ENCODE data around the gene CDCP2. TPM values are rescaled to one million over a fixed set of nuclear protein-coding genes. Genes with fewer than 3 reads are reported as not detected.
"Not testable (repeated sequence)": the region's sequence is repeated elsewhere in the genome, so short reads cannot be mapped to it uniquely, and the experiment has no call there.

Gene CDCP2
- total RNA-seq, 1 donor = not detected

- DNase-seq (ENCODE audit: low read depth) = no peak
- TF ChIP-seq, protein P1, sequence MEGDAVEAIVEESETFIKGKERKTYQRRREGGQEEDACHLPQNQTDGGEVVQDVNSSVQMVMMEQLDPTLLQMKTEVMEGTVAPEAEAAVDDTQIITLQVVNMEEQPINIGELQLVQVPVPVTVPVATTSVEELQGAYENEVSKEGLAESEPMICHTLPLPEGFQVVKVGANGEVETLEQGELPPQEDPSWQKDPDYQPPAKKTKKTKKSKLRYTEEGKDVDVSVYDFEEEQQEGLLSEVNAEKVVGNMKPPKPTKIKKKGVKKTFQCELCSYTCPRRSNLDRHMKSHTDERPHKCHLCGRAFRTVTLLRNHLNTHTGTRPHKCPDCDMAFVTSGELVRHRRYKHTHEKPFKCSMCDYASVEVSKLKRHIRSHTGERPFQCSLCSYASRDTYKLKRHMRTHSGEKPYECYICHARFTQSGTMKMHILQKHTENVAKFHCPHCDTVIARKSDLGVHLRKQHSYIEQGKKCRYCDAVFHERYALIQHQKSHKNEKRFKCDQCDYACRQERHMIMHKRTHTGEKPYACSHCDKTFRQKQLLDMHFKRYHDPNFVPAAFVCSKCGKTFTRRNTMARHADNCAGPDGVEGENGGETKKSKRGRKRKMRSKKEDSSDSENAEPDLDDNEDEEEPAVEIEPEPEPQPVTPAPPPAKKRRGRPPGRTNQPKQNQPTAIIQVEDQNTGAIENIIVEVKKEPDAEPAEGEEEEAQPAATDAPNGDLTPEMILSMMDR (IDR thresholded peaks at IDR 0.05; ENCODE audit: insufficient read depth, low read depth, low read length) = no peak
These were observed 16.3 kb upstream of the CDCP2 start for GRCh38 chr1:54169068-54169467.

GRCh38 chr1:54168206-54168965 is 15.6 kb upstream of the CDCP2 start:
- TF ChIP-seq, protein P1 (IDR thresholded peaks at IDR 0.05; ENCODE audit: insufficient read depth, low read depth, low read length) = no peak
- DNase-seq (ENCODE audit: low read depth) = no peak
- H3K4me3 ChIP-seq (ENCODE audit: low read depth, low read length) = no peak overlapping the region

More at GRCh38 chr1:54169068-54169467, 16.3 kb upstream of the CDCP2 start:
- H3K4me3 ChIP-seq (ENCODE audit: low read depth, low read length) = no peak overlapping the region

GRCh38 chr1:54167422-54168139 is 14.8 kb upstream of the CDCP2 start:
- TF ChIP-seq, protein P1 (IDR thresholded peaks at IDR 0.05; ENCODE audit: insufficient read depth, low read depth, low read length) = no peak
- no peak for DNase-seq (ENCODE audit: low read depth)
- no peak overlapping the region for H3K4me3 ChIP-seq (ENCODE audit: low read depth, low read length)

GRCh38 chr1:54166357-54166756 is 13.6 kb upstream of the CDCP2 start:
- not testable (repeated sequence) for DNase-seq (ENCODE audit: low read depth)

GRCh38 chr1:54165146-54165545 is 12.3 kb upstream of the CDCP2 start:
- TF ChIP-seq, protein P1 (IDR thresholded peaks at IDR 0.05; ENCODE audit: insufficient read depth, low read depth, low read length) = no peak

More at GRCh38 chr1:54166357-54166756, 13.6 kb upstream of the CDCP2 start:
- not testable (repeated sequence) for H3K4me3 ChIP-seq (ENCODE audit: low read depth, low read length)

DNA sequence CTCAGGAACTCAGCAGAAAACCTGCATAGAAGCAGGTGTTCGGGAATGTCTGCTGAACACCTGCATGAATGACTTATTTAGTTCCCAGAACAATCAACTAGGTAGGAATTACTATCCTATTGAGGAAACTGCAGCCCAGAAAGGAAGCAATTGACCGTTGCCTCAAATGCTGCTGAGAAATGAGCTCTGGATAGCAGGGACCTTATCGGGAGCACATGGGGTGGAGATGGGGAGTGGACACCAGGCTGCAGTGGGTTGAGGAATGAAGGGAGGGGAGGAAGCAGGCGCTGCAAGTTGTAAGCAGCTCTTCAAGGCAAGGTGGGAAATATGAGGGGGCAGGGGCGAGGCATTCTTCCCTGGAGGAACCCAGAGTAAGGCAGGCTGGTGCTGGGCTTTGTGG is 10.8 kb upstream of the CDCP2 start:
- H3K4me3 ChIP-seq (ENCODE audit: low read depth, low read length) = no peak overlapping the region
- no peak for DNase-seq (ENCODE audit: low read depth)
- TF ChIP-seq, protein P1 (IDR thresholded peaks at IDR 0.05; ENCODE audit: insufficient read depth, low read depth, low read length) = no peak

More at GRCh38 chr1:54165146-54165545, 12.3 kb upstream of the CDCP2 start:
- no peak overlapping the region for H3K4me3 ChIP-seq (ENCODE audit: low read depth, low read length)
- no peak for DNase-seq (ENCODE audit: low read depth)

DNA sequence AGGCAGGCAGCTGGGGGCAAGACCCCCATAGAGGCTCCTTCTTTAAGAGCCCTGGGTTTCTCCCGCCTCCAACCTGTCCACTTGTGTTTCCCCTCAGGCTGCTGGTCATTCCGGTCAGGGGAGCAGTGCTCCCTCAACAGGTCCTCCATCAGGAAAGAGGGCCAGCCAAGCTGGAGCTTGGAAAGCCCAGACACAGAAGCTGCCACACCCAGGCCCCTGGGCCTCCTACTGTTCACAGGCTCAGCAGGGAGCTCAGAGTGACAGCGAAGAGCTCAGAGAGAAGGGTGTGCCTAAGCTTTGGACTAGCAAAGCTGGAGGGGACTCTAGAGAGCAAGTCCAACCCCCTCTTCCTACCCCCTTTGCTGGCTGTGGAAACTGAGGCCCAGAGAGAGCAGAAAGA is 10.3 kb upstream of the CDCP2 start:
- no peak overlapping the region for H3K4me3 ChIP-seq (ENCODE audit: low read depth, low read length)
- no peak for DNase-seq (ENCODE audit: low read depth)
- TF ChIP-seq, protein P1 (IDR thresholded peaks at IDR 0.05; ENCODE audit: insufficient read depth, low read depth, low read length) = no peak
